Skeletal muscle tissue (tissue), 4 donors: Measurements from ENCODE around the gene CASK. TPM values are rescaled to one million over a fixed set of nuclear protein-coding genes. Genes with fewer than 3 reads are reported as not detected.

Experiments used
- H3K27ac ChIP-seq: one replicate; pipeline ENCODE4 v1.7.0; 2013; ENCODE audit warnings: mild to moderate bottlenecking, low read depth, low read length, inconsistent platforms
- H3K27me3 ChIP-seq, 3 donors: one replicate each; pipeline ENCODE4 v1.7.0; 2013; ENCODE audit warnings: low read length in 3 of 3; ENCODE audit not compliant: control insufficient read depth in 3 of 3, insufficient read depth in 3 of 3
- H3K36me3 ChIP-seq, 3 donors: one replicate each; pipeline ENCODE4 v1.7.0; 2013; ENCODE audit warnings: low read length in 3 of 3; ENCODE audit not compliant: control insufficient read depth in 3 of 3, insufficient read depth in 3 of 3
- H3K4me1 ChIP-seq, 3 donors: one replicate each; pipeline ENCODE4 v1.7.0; 2013; ENCODE audit warnings: low read length in 3 of 3, mild to moderate bottlenecking in 3 of 3; ENCODE audit not compliant: control insufficient read depth in 3 of 3, insufficient read depth in 3 of 3
- H3K4me3 ChIP-seq, 3 donors: one replicate each; pipeline ENCODE4 v1.7.0; 2013; ENCODE audit warnings: low read length in 3 of 3
- H3K9ac ChIP-seq, 3 donors: one replicate each; pipeline ENCODE4 v1.7.0; 2013; ENCODE audit warnings: low read length in 3 of 3, mild to moderate bottlenecking in 3 of 3, moderate library complexity in 2 of 3, low read depth in 1 of 3
- H3K9me3 ChIP-seq, 3 donors: one replicate each; pipeline ENCODE4 v1.7.0; 2013; ENCODE audit warnings: low read length in 3 of 3; ENCODE audit not compliant: control insufficient read depth in 3 of 3
- total RNA-seq: library from RNA; depleted of rRNA; stranded (reverse); fragments of >200 nt; gene quantifications from one replicate; pipeline ENCODE4 v1.2.3, GENCODE V29; 2014
- donor health status: Osteomylitis.

The CASK gene
- total RNA-seq, 1 donor from 2014 or later, result 31.3 TPM

DNA sequence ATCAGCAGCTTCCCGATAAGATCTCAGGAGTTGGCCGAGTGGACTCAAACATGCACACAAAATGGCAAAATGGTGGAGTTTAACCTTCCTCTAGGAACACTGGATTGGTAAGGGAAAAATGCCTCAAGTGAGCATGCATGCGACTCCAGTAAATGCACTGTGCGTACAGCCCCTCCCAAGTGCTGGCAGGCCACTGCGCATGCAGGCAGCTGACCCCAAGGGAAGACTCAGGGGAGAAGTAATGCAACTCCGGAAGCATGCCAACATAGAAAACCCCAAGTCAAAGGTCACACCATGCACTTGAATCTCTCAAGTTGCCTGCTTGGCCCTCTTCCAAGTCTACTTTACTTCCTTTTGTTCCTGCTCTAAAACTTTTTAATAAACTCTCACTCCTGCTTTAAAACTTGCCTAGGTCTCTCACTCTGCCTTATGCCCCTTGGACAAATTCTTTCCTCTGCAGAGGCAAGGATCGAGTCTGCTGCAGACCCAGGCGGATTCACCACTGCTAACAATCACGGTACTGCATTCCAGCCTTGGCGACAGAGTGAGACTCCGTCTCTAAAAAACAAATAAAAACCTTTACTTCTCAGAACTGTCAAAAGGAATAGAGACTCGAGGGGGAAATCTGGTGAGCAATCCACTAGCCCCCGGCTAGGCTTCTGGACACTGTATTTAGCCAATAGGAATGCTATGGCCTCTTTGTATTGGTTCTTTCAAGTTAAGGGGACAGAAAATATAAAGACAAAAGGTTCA is 442.7 kb downstream of the CASK start:
- Histone ChIP-seq H3K27me3 (no peaks in the 10 kb centered on the region), H3K9me3 (no peaks in the 10 kb centered on the region), H3K9ac (no peak overlapping the region), H3K4me3 (no peak overlapping the region), H3K4me1 (no peaks in the 10 kb centered on the region), H3K27ac (no peak overlapping the region), H3K36me3 (no peaks in the 10 kb centered on the region)

DNA sequence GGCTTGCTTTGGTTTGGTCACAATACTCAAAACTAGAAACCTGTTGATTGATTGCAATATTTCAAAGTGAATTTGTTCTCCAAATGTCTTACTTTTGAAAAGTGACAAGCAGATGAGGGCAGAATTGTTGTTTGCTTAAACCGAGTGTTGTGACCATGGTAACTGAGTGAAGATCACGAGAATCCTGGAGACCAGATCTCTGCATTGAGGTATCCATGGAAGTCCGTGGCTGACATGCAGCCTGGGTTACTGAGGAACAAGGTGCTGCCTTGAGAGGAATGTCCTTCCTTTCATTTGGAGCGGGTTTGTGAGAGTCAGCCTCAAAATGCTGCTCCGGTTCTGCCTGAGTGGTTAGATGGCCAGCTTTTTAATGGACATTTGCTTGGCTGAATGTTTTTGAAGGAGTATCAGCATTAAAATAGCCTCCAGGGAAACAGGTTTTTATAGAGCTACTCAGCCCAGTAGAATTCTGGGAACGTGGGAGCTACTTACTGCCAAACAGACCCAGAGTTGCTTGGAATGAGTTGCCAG is 444.9 kb downstream of the CASK start:
- H3K27ac ChIP-seq, result no peak overlapping the region
- no peaks in the 10 kb centered on the region for H3K27me3 ChIP-seq
- H3K9ac ChIP-seq, result no peak overlapping the region
- no peaks in the 10 kb centered on the region for H3K9me3 ChIP-seq
- H3K4me3 ChIP-seq, result no peak overlapping the region
- H3K36me3 ChIP-seq, result no peaks in the 10 kb centered on the region
- H3K4me1 ChIP-seq, result no peaks in the 10 kb centered on the region

DNA sequence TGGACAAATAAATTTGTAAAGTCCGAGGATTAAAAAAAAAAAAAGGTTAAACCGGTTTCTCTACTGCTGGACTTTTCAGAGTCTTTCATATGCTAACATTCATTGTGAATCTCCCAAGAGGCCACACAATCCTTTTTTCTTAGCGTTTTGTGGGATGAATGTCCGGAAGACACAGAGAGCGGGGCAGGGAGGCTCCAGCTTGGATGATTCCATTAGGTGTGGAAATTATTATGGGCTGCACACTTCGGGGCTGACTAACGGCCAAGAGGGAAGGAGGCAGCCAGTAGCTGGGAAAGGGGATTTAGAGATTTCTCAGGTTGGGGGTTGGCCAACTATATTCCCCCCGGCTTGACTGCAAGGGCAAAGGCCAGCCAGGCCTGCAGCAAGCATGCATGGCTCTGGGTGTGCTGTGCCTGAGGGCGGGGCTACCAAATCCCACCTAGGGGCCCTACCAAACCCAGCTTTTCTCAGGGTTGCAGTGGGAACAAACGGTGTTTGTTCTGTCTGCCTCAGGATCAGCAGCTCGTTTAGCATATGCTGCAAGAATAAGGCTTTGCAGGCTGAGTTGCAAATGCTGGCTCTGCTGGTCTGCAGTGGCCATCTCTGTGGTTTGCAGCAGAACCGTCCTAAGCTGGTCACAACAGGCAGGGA is 447.6 kb downstream of the CASK start:
- H3K27me3 ChIP-seq, result no peaks in the 10 kb centered on the region
- H3K9ac ChIP-seq, result no peak overlapping the region
- no peaks in the 10 kb centered on the region for H3K36me3 ChIP-seq
- H3K4me3 ChIP-seq, result no peak overlapping the region
- H3K27ac ChIP-seq, result no peak overlapping the region
- no peaks in the 10 kb centered on the region for H3K9me3 ChIP-seq
- no peaks in the 10 kb centered on the region for H3K4me1 ChIP-seq

DNA sequence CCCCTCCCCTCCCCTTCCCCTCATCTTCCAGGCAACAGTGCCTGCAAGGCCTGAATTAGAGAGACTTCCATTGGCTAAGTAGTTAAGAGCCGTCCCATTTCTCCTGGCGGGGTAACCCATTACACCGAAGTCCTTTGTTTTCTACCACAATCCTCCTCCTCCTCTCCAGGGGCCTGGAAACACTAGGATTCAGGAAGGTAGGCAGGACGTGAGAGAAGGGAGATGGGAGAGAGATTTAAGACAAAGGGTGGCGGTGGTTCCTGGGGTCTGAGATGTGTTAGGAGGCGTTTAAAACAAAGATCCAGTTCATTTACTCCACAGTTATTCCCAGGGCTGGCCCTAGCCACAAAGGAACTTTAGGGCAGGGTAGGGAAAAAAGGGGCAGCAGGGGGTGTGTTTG is 448.2 kb downstream of the CASK start:
- H3K27me3 ChIP-seq, result no peaks in the 10 kb centered on the region
- H3K4me1 ChIP-seq, result no peaks in the 10 kb centered on the region
- H3K27ac ChIP-seq, result no peak overlapping the region
- H3K4me3 ChIP-seq, result no peak overlapping the region
- H3K36me3 ChIP-seq, result no peaks in the 10 kb centered on the region
- H3K9ac ChIP-seq, result no peak overlapping the region
- H3K9me3 ChIP-seq, result no peaks in the 10 kb centered on the region

DNA sequence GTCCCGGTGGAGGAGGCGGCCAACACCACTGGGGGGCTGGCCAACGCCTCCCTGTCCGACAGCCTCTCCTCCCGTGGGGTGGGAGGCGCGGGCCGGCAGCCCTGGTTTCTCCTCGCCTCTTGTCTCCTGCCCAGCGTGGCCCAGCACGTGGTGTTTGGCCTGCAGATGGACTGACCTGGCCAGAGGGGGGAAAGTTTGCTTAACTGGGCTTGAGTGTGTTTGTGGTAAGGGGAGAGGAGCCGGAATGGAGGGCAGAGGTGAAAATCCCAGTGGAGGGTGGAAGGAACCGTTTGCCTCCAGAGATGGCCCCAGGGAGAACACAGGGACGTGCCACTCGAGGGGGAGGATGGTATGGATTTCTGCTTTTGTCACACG is 448.6 kb downstream of the CASK start:
- Histone ChIP-seq H3K9ac (no peak overlapping the region), H3K36me3 (no peaks in the 10 kb centered on the region), H3K4me1 (peaks cover 0 to 1% (median under 1%) of the 10 kb centered on the region in 3 donors), H3K4me3 (no peak overlapping the region), H3K27ac (no peak overlapping the region), H3K9me3 (no peaks in the 10 kb centered on the region), H3K27me3 (no peaks in the 10 kb centered on the region)

DNA sequence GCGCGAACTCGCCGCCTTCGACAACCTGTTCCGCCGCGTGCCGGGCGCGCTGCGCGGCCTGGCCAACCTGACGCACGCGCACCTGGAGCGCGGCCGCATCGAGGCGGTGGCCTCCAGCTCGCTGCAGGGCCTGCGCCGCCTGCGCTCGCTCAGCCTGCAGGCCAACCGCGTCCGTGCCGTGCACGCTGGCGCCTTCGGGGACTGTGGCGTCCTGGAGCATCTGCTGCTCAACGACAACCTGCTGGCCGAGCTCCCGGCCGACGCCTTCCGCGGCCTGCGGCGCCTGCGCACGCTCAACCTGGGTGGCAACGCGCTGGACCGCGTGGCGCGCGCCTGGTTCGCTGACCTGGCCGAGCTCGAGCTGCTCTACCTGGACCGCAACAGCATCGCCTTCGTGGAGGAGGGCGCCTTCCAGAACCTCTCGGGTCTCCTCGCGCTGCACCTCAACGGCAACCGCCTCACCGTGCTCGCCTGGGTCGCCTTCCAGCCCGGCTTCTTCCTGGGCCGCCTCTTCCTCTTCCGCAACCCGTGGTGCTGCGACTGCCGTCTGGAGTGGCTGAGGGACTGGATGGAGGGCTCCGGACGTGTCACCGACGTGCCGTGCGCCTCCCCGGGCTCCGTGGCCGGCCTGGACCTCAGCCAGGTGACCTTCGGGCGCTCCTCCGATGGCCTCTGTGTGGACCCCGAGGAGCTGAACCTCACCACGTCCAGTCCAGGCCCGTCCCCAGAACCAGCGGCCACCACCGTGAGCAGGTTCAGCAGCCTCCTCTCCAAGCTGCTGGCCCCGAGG is 449.2 kb downstream of the CASK start:
- H3K4me3 ChIP-seq, result no peak overlapping the region
- H3K27ac ChIP-seq, result no peak overlapping the region
- no peak overlapping the region for H3K9ac ChIP-seq
- H3K9me3 ChIP-seq, result no peaks in the 10 kb centered on the region
- peaks cover 1 to 7% (median 5%) of the 10 kb centered on the region in 3 donors for H3K4me1 ChIP-seq
- H3K36me3 ChIP-seq, result no peaks in the 10 kb centered on the region
- no peaks in the 10 kb centered on the region for H3K27me3 ChIP-seq

DNA sequence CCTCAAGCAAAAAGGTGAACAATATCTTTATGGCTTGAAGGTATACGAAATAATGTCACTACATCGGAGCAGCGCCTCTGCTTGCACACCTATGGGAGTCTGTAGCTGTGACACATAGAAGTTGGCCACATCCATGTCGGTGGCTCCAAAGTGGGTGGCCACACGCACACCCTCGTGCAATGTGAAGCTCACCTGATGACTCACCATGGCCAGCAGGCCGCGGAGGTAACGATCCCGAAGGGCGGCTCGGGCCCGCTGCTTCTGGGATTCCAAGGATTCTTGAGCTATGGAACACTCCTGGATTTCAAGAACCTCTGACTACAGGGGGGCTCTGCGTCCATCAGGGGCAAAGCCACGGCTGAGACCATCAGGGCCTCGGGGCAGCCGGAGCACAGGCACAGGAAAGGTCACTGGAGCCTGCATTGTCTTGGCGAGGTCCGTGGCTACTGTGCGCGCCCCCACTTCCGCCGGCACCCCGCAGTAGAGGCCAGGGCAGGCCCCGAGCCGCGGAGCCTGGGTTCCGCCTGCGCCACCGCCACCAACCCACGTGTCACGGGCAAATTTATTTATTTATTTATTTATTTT is 451.0 kb downstream of the CASK start:
- no peaks in the 10 kb centered on the region for H3K36me3 ChIP-seq
- H3K4me1 ChIP-seq, result peaks cover 5 to 12% (median 11%) of the 10 kb centered on the region in 3 donors
- no peaks in the 10 kb centered on the region for H3K9me3 ChIP-seq
- H3K27me3 ChIP-seq, result no peaks in the 10 kb centered on the region
- H3K4me3 ChIP-seq, result no peak overlapping the region
- no peak overlapping the region for H3K27ac ChIP-seq
- H3K9ac ChIP-seq, result no peak overlapping the region

DNA sequence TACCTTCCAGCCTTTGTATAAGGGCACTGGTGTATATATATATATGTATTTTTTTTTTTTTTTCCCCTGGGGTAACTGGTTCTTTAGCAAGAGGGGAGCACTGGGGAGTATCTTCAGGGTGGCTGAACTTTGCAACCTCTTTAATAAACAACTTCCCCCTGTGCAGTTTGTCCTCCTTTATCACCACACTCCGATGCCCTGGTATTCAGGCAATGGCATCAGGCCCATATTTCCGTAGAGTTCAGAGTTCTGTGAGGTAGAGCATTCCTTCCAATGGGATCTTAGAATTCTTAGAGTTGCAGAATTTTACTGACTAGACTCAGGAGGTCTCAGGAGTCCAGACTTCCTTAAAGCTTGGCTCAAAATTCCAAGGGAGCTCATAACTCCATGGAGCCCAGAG is 451.6 kb downstream of the CASK start:
- no peaks in the 10 kb centered on the region for H3K9me3 ChIP-seq
- no peak overlapping the region for H3K9ac ChIP-seq
- H3K4me3 ChIP-seq, result no peak overlapping the region
- no peaks in the 10 kb centered on the region for H3K36me3 ChIP-seq
- peaks cover 5 to 12% (median 11%) of the 10 kb centered on the region in 3 donors for H3K4me1 ChIP-seq
- H3K27ac ChIP-seq, result no peak overlapping the region
- H3K27me3 ChIP-seq, result no peaks in the 10 kb centered on the region

DNA sequence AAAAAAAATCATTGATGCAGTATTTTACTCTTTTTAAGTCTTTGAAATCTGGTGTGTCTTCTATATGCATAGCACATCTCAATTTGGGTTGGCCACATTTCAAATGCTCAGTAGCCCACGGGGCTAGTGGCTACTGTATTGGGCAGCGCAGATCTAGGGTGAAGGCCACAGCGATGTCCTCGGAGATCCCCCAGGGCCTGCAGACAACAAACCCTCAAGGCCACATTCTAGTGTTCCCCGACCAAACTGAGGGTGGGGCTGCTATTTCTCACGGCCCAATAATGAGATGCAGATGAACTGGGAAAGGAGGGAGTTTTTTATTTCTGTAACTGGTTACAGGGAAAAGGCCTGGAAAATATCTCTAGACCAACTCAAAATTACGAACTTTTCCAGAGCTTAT is 452.6 kb downstream of the CASK start:
- Histone ChIP-seq H3K4me1 (peaks cover 5 to 12% (median 11%) of the 10 kb centered on the region in 3 donors), H3K27ac (no peak overlapping the region), H3K36me3 (no peaks in the 10 kb centered on the region), H3K4me3 (no peak overlapping the region), H3K9ac (no peak overlapping the region), H3K27me3 (no peaks in the 10 kb centered on the region), H3K9me3 (no peaks in the 10 kb centered on the region)
